HK-2 (cell line): Measurements from ENCODE around the gene FAM184B.
"Not testable (repeated sequence)": the region's sequence is repeated elsewhere in the genome, so short reads cannot be mapped to it uniquely, and the experiment has no call there.

Experiments used
- DNase-seq: peaks from one replicate; pipeline ENCODE4 v3.0.0-alpha.2; 2018; ENCODE audit not compliant: unreplicated experiment

Gene FAM184B

GRCh38 chr4:17718471-17718870 lies 63.0 kb downstream of the FAM184B start:
- no peak for DNase-seq

GRCh38 chr4:17717301-17717700 lies 64.1 kb downstream of the FAM184B start:
- no peak for DNase-seq

GRCh38 chr4:17715511-17715910 lies 65.9 kb downstream of the FAM184B start:
- DNase-seq: no peak

- DNase-seq: no peak
Measured at GRCh38 chr4:17713779-17714178, 67.6 kb downstream of the FAM184B start.

GRCh38 chr4:17712166-17712565 lies 69.3 kb downstream of the FAM184B start:
- DNase-seq: no peak

GRCh38 chr4:17711206-17711605 lies 70.2 kb downstream of the FAM184B start:
- not testable (repeated sequence) for DNase-seq

- DNase-seq: no peak
Measured at GRCh38 chr4:17709763-17710068, 71.7 kb downstream of the FAM184B start.

GRCh38 chr4:17708992-17709762 lies 72.2 kb downstream of the FAM184B start:
- no peak for DNase-seq

- DNase-seq: no peak
Measured at GRCh38 chr4:17707671-17708070, 73.8 kb downstream of the FAM184B start.

GRCh38 chr4:17705107-17705506 lies 76.3 kb downstream of the FAM184B start:
- DNase-seq: no peak

GRCh38 chr4:17704020-17704650 lies 77.3 kb downstream of the FAM184B start:
- no peak for DNase-seq

- no peak for DNase-seq
Measured at GRCh38 chr4:17702641-17703040, 78.8 kb downstream of the FAM184B start.

GRCh38 chr4:17701882-17702281 lies 79.5 kb downstream of the FAM184B start:
- no peak for DNase-seq

GRCh38 chr4:17701138-17701839 lies 80.1 kb downstream of the FAM184B start:
- DNase-seq: no peak

GRCh38 chr4:17699380-17699779 lies 82.0 kb downstream of the FAM184B start:
- DNase-seq: no peak

- no peak for DNase-seq
Measured at GRCh38 chr4:17698116-17698515, 83.3 kb downstream of the FAM184B start.

GRCh38 chr4:17695341-17695740 lies 86.1 kb downstream of the FAM184B start:
- no peak for DNase-seq

GRCh38 chr4:17694552-17694951 lies 86.9 kb downstream of the FAM184B start:
- DNase-seq: no peak

GRCh38 chr4:17690898-17691297 lies 90.5 kb downstream of the FAM184B start:
- DNase-seq: no peak

- DNase-seq: no peak
Measured at GRCh38 chr4:17690135-17690534, 91.3 kb downstream of the FAM184B start.

GRCh38 chr4:17688011-17688441 lies 93.4 kb downstream of the FAM184B start:
- no peak for DNase-seq

GRCh38 chr4:17687237-17687857 lies 94.1 kb downstream of the FAM184B start:
- DNase-seq: no peak

GRCh38 chr4:17684648-17685047 lies 96.8 kb downstream of the FAM184B start:
- not testable (repeated sequence) for DNase-seq
